HG03354 (cell line): Measurements from ENCODE around the gene DGCR2.
"Not testable (repeated sequence)": the region's sequence is repeated elsewhere in the genome, so short reads cannot be mapped to it uniquely, and the experiment has no call there.

ENCODE experiments used
- ATAC-seq: cut with Tn5 transposase; IDR thresholded peaks from one replicate; pipeline ENCODE4 v1.9.1; 2021; ENCODE audit warnings: mild to moderate bottlenecking; ENCODE audit not compliant: unreplicated experiment, poor library complexity, severe bottlenecking

The DGCR2 gene

GRCh38 chr22:19122143-19122751 lies at the start of gene DGCR2:
Gene DGCR2, minus strand, starts transcription at chr22:19122412. Its CDS starts 206 bp downstream, at chr22:19122206.
- peak; percentile 83 for ATAC-seq

GRCh38 chr22:19169947-19170318 lies 47.7 kb upstream of the DGCR2 start:
- no peak for ATAC-seq

DNA sequence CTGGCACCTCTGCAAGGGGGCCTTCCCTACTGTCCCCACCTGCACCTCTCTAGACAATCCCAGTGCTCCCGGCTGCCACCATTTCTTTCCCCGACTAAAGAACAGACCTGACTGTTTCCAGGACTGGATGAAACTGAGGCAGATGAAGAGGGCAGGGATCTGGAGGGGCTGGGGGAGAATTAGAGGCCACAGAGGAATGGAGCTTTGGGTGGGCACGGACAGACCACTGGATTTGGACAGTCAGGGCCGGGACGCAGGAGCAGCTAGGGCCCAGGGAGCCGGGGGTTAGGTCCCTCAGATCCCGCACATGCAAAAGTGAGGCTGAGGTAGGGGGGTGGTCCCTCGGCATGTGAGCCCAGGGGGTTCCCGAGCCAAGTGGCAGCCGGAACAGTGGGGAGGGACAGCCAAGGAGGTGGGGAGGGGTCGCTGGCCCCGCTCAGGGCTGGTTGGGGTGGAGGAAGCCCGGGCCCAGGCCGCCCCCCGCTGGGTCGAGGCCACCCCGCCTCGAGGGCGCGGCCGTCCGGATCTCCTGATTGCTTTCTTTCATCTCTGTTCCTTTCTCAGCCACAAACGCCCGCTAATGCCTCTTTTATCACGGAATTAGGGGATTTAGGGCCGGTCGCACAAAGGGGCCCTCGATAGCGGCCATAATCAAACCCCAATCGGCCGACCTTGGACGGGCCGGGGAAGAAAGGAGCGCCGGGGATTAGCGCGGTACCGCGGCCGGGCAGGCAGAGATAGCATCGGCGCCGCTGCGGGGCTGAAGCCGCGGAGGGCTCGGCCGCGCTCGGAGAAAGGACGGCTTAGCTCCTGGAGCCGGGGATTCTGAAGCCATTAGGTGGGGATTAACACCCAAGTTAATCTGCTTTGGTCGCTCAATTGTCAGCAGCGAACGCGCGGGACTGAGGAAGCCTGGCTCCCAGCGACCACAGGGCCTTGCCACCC lies 47.1 kb upstream of the DGCR2 start:
- ATAC-seq = no peak

DNA sequence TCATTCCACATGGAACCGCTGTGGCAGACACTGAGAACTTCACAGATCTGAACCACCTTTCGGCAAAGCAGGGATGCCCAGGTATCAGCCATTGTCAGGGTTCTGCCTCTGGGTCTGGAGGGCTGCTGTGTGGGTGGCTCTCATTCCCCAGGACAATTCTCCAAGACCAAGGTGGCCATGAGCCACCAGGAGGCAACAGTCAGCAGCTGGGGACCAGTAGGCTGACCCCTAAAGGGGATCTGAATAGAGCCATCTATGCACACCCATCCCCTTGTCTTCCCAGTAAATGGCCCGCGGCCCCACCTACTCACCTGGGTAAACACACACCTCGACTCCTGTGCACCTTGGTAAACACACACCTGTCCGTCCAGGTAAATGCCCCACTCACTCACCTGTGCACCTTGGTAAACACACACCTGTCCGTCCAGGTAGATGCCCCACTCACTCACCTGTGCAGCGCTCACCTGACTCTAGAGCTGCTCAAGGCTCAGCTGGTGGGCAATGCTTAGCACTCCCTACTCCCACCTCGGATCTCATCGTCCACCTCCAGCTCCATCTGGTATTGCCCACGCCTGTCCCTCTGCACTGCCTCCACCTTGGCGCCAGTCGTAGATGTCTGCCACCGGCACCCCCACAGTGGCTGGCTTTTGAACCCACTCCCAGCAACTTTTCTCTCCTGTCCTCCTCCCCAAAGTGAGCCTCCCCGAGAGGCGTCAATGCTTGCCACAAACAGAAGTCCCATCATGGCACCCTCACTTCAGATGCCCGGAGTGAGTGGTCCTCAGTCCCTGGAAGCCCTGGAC lies 46.1 kb upstream of the DGCR2 start:
- no peak for ATAC-seq

- ATAC-seq = no peak
Observed at GRCh38 chr22:19167106-19167869, 45.1 kb upstream of the DGCR2 start.

- ATAC-seq = no peak
Observed at GRCh38 chr22:19166421-19166820, 44.2 kb upstream of the DGCR2 start.

DNA sequence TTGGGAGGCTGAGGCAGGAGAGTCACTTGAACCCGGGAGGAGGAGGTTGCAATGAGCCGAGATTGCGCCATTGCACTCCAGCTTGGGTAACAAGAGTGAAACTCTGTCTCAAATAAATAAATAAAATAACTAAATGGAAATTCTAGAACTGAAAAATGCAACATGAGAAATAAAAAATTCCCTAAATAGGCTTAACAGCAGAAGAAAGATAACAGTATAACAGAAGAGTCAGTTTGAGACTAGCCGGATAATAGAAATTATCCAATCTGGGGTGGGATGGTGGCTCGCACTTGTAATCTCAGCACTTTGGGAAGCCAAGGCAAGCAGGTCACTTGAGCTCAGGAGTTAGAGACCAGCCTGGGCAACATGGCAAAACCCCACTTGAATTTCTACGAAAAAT lies 42.2 kb upstream of the DGCR2 start:
- no peak for ATAC-seq

GRCh38 chr22:19158649-19159048 lies 36.4 kb upstream of the DGCR2 start:
- not testable (repeated sequence) for ATAC-seq

DNA sequence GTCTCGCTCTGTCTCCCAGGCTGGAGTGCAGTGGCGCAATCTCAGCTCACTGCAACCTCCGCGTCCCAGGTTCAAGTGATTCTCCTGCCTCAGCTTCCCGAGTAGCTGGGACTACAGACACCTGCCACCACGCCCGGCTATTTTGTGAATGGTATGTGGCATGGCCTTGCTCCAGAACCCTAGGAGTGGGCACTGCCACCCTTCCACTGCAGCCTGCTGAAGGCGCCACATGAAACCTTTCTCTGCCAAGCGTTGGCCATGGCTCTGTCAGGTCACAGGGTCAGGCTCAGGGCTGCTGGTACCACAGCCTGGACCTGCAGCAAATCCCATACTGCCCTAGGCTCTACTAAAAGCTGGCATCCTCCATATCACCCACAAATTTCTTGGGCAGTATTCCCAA lies 33.9 kb upstream of the DGCR2 start:
- ATAC-seq = not testable (repeated sequence)

DNA sequence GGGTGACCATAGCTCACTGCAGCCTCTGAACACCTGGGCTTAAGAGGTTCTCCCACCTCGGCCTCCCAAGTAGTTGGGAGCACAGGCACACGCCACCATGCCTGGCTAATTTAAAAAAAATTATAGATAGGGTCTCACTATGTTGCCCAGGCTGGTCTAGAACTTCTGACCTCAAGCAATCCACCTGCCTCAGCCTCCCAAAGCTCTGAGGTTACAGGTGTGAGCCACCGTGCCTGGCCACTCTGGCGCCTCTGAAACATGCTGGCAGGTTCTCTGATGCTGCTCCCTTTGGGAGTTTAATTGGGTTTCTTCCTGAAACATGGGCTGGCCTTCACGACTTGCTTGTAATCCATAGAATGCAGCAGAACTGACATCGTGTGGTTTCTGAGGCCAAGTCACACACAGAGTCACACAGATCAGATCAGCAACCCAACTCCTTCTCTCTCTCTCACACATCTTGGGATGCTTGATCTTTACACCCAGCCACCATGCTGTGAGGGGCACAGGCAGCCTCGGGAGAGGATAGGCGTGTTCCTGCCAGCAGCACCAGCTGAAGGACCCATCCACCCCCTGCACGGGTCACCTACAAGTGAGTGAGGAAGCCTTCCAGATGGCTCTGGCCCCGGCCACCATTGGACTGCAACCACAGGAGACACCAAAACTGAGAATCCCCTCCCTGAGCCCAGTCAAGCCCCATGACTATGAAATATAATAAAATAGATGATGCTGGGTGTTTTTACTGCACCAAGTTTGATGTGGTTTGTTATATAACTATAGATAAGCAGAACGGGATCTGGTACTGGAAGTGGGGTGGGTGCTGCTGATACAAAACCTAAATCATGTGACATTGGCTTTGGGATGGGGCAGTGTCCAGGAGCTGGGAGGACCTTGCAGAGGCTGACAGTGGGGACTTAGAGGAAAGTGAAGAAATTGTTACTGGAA lies 31.0 kb upstream of the DGCR2 start:
- ATAC-seq = no peak

GRCh38 chr22:19151329-19152191 lies 29.3 kb upstream of the DGCR2 start:
- ATAC-seq = no peak

DNA sequence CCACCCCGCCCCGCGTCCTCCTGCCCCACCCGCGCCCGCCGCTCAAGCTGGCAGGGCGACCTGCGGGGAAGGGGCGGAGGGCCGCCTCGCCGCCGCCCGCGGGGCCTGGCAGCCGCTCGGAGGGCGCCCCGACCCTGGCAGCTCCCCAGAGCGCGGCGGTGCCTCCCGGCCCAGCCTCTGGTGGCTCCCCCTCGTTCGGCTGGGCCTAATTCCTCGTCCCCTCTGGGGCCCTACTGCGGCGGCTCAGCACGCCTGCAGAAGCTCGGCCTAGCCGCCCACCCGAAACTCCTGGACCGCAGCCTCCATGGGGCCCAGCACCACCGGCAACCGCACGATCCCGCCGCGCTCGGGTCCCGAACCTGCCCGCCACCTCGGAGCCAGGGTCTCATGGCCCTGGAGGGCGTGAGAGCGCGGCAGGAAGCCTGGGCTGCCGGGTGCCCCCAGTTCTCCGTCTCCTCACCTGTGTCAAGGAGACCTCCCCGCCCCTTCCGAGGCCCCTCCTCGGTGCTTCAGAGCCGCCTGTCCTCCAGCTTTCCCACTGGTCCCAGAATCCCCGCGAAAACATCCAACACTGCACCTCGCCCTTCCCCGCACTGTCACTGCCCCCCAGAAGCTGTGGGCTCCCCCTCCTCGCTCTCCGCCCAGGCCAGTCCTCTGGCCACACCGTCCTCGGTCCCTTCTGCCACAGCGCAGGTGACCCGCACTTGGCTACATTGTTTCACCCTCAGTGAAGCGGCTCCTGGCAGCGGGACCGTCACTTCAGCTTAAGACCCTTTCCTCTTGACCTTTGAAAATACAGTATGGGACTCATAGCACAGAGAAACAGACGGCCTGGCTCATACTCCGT lies 28.5 kb upstream of the DGCR2 start:
- no peak for ATAC-seq

- no peak for ATAC-seq
Observed at GRCh38 chr22:19149991-19150390, 27.8 kb upstream of the DGCR2 start, which contains the start of gene GSC2. Gene GSC2, minus strand, starts transcription at chr22:19150292. Its CDS starts 9 bp downstream, at chr22:19150283.

- ATAC-seq = no peak
Observed at GRCh38 chr22:19149047-19149883, 27.1 kb upstream of the DGCR2 start.

GRCh38 chr22:19148417-19149046 lies 26.3 kb upstream of the DGCR2 start:
- ATAC-seq = no peak
